Suprapubic skin (tissue), 4 donors: ENCODE results near the gene PCDHB12.

ENCODE experiments used
- EP300 ChIP-seq: sonication (generic); formaldehyde crosslinking; IDR thresholded peaks from one replicate; pipeline ENCODE4 v1.6.1; 2017; ENCODE audit warnings: antibody characterized with exemption
- POLR2A ChIP-seq, 2 donors: fragments of 450-650 bp; IDR thresholded peaks; one replicate each; pipeline ENCODE4 v1.6.1; 2017; ENCODE audit warnings: antibody characterized with exemption in 2 of 2, mild to moderate bottlenecking in 2 of 2, moderate library complexity in 2 of 2
- POLR2AphosphoS5 ChIP-seq, 3 donors: sonication (generic); formaldehyde crosslinking; IDR thresholded peaks; one replicate each; pipeline ENCODE4 v1.6.1; 2017; ENCODE audit warnings: antibody characterized with exemption in 3 of 3
- TF ChIP-seq, protein P1 (sequence below), 2 donors: fragments of 200-600 bp in 1 of 2; fragments of 450-650 bp in 1 of 2; sonication (generic) in 1 of 2; IDR thresholded peaks; one replicate each; pipeline ENCODE4 v1.5.1; 2016 to 2019; ENCODE audit warnings: antibody characterized with exemption in 2 of 2, mild to moderate bottlenecking in 1 of 2, moderate library complexity in 1 of 2

DNA sequence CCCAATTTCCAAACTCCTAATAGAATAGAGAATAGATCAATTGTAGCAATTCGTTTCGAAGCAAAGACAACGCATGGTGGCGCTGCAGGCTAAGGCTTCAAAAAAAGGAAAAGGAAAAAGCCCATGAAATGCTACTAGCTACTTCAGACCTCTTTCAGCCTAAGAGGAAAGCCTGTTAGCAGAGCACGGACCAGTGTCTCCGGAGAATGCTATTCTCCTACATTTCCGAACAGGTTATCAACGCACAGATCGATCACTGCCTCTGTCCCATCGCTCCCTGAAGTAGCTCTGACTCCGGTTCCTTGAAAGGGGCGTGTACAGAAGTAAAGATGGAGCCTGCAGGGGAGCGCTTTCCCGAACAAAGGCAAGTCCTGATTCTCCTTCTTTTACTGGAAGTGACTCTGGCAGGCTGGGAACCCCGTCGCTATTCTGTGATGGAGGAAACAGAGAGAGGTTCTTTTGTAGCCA, 36.8 kb downstream of the PCDHB12 start, which contains the start of gene PCDHB15:
- TF ChIP-seq, protein P1, sequence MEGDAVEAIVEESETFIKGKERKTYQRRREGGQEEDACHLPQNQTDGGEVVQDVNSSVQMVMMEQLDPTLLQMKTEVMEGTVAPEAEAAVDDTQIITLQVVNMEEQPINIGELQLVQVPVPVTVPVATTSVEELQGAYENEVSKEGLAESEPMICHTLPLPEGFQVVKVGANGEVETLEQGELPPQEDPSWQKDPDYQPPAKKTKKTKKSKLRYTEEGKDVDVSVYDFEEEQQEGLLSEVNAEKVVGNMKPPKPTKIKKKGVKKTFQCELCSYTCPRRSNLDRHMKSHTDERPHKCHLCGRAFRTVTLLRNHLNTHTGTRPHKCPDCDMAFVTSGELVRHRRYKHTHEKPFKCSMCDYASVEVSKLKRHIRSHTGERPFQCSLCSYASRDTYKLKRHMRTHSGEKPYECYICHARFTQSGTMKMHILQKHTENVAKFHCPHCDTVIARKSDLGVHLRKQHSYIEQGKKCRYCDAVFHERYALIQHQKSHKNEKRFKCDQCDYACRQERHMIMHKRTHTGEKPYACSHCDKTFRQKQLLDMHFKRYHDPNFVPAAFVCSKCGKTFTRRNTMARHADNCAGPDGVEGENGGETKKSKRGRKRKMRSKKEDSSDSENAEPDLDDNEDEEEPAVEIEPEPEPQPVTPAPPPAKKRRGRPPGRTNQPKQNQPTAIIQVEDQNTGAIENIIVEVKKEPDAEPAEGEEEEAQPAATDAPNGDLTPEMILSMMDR (IDR thresholded peaks at IDR 0.05): no peak
- no peak for TF ChIP-seq POLR2A (IDR thresholded peaks at IDR 0.05)
- TF ChIP-seq EP300: no peak
- no peak for TF ChIP-seq POLR2AphosphoS5 (IDR thresholded peaks at IDR 0.05)
